ENCODE results near the gene NAA11. TPM values are rescaled to one million over a fixed set of nuclear protein-coding genes. Genes with fewer than 3 reads are reported as not detected.

NAA11 gene
- not detected in 2 replicates for total RNA-seq (2014; rRNA removed; shearing (Covaris generic))
- not detected in 2 replicates for total RNA-seq (2022)
- Bru-seq, nascent RNA = not detected
- not detected for BruChase-seq, experiment 1, labeled RNA remaining after a 6-hour chase
- not detected for BruChase-seq, experiment 2, labeled RNA remaining after a 2-hour chase
- long read RNA-seq = 0 reads

DNA sequence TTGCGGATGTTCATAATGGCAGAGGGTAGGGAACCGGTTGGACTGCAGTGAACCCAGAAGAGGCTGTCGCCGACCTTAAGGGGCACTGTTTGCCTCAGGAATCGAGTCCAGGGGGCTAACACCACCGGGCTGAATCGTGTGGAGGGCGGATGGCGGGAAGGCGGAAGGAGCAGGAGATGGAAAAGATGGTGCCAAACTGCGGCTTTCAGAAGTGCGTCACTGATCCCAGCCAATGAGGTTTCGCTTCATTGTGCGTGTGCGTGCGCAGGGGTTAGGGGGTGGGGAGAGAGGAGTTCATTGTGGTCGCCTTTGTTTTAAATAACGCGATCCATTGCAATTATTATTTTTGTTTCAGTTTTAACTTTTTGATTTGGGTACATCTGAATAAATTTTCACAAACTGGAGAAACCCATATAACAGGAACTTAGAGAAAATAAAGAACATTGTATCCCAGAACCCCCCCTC lies at the start of gene NAA11:
Gene NAA11, minus strand, starts transcription at position 198 of the 465 bp plus-strand sequence. Its CDS starts 184 bp downstream, at position 14.
- ChIA-PET POLR2A (no interaction called here), CTCF (ENCODE audit: unreplicated experiment) (no interaction called here)
- Histone ChIP-seq H3K9me2 (ENCODE audit: insufficient read depth, low read length) (no peaks in the 10 kb centered on the region), H3K4me1 (ENCODE audit: insufficient read depth, low read length, poor library complexity, severe bottlenecking) (no peaks in the 10 kb centered on the region), H2AFZ (ENCODE audit: low read length) (no peak within 1 kb of the TSS), H3K9me3 (ENCODE audit: low read length) (no peaks in the 10 kb centered on the region), H3K36me3 (ENCODE audit: insufficient read depth, low read length) (no peaks in the 10 kb centered on the region), H3K4me2 (ENCODE audit: low read length) (no peak within 1 kb of the TSS), H4K20me1 (ENCODE audit: insufficient read depth, low read length) (no peaks in the 10 kb centered on the region), H3K79me2 (ENCODE audit: insufficient read depth, low read depth, low read length) (no peaks in the 10 kb centered on the region), H3K27ac (ENCODE audit: low read depth, low read length, poor library complexity, severe bottlenecking) (no peak within 1 kb of the TSS), H3K4me3 (ENCODE audit: low read depth, low read length, poor library complexity, severe bottlenecking) (no peak within 1 kb of the TSS)
- no TSS peak for BruUV-seq (replicated peaks)
- no peak for TF ChIP-seq EZH2phosphoT487 (IDR thresholded peaks at IDR 0.05; ENCODE audit: borderline replicate concordance, low read depth, low read length)
- intact Hi-C loops (cut with micrococcal nuclease; ENCODE audit: unreplicated experiment) = no loop called here
- no peak for DNase-seq (ENCODE audit: low spot score)

GRCh38 chr4:79370026-79370425 lies 44.2 kb upstream of the NAA11 start:
- no peaks in the 10 kb centered on the region for H3K9me2 ChIP-seq (ENCODE audit: insufficient read depth, low read length)
- H3K4me3 ChIP-seq (ENCODE audit: low read depth, low read length, poor library complexity, severe bottlenecking) = no peak overlapping the region
- no peak for DNase-seq (ENCODE audit: low spot score)
- H4K20me1 ChIP-seq (ENCODE audit: insufficient read depth, low read length) = no peaks in the 10 kb centered on the region
- no peak overlapping the region for H3K4me2 ChIP-seq (ENCODE audit: low read length)
- POLR2A ChIA-PET = interaction anchor here (0.5 kb wide), 1 partner anchor 41 kb away, joined by 3 read pairs; no protein-coding TSS in a partner anchor
- no peaks in the 10 kb centered on the region for H3K79me2 ChIP-seq (ENCODE audit: insufficient read depth, low read depth, low read length)
- intact Hi-C loops (cut with micrococcal nuclease; ENCODE audit: unreplicated experiment) = no loop called here
- H3K27ac ChIP-seq (ENCODE audit: low read depth, low read length, poor library complexity, severe bottlenecking) = no peak overlapping the region
- no peaks in the 10 kb centered on the region for H3K36me3 ChIP-seq (ENCODE audit: insufficient read depth, low read length)
- no peaks in the 10 kb centered on the region for H3K9me3 ChIP-seq (ENCODE audit: low read length)
- no peaks in the 10 kb centered on the region for H3K4me1 ChIP-seq (ENCODE audit: insufficient read depth, low read length, poor library complexity, severe bottlenecking)
- H2AFZ ChIP-seq (ENCODE audit: low read length) = no peak overlapping the region
- TF ChIP-seq, protein P1, sequence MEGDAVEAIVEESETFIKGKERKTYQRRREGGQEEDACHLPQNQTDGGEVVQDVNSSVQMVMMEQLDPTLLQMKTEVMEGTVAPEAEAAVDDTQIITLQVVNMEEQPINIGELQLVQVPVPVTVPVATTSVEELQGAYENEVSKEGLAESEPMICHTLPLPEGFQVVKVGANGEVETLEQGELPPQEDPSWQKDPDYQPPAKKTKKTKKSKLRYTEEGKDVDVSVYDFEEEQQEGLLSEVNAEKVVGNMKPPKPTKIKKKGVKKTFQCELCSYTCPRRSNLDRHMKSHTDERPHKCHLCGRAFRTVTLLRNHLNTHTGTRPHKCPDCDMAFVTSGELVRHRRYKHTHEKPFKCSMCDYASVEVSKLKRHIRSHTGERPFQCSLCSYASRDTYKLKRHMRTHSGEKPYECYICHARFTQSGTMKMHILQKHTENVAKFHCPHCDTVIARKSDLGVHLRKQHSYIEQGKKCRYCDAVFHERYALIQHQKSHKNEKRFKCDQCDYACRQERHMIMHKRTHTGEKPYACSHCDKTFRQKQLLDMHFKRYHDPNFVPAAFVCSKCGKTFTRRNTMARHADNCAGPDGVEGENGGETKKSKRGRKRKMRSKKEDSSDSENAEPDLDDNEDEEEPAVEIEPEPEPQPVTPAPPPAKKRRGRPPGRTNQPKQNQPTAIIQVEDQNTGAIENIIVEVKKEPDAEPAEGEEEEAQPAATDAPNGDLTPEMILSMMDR (conservative IDR thresholded peaks at IDR 0.05; ENCODE audit: low read length) = no peak
- no peak for TF ChIP-seq EZH2phosphoT487 (IDR thresholded peaks at IDR 0.05; ENCODE audit: borderline replicate concordance, low read depth, low read length)
- CTCF ChIA-PET (ENCODE audit: unreplicated experiment) = no interaction called here
- BruUV-seq (replicated peaks) = no TSS peak

DNA sequence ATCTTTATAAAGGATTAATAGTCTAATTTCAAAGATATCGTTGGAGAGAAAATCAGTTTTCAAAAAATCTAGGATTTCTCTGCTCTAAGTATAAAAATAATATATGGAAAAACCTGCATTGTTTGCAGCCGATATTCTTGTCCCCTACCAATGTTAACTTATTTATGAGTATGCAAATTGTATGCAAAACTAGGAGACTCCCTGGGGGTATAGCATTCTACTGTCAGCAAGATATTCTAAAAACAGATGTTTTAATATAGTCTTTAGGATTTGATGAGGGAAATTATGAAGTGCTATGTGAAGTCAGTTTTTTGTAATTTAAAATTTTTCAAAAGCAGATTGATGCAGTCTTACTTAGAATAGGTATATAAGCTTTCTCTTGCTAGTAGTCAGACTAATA lies 41.2 kb upstream of the NAA11 start:
- Histone ChIP-seq H4K20me1 (ENCODE audit: insufficient read depth, low read length) (no peaks in the 10 kb centered on the region), H2AFZ (ENCODE audit: low read length) (no peak overlapping the region), H3K79me2 (ENCODE audit: insufficient read depth, low read depth, low read length) (no peaks in the 10 kb centered on the region), H3K4me2 (ENCODE audit: low read length) (no peak overlapping the region), H3K36me3 (ENCODE audit: insufficient read depth, low read length) (no peaks in the 10 kb centered on the region), H3K4me1 (ENCODE audit: insufficient read depth, low read length, poor library complexity, severe bottlenecking) (no peaks in the 10 kb centered on the region), H3K27ac (ENCODE audit: low read depth, low read length, poor library complexity, severe bottlenecking) (no peak overlapping the region), H3K9me3 (ENCODE audit: low read length) (no peaks in the 10 kb centered on the region), H3K4me3 (ENCODE audit: low read depth, low read length, poor library complexity, severe bottlenecking) (no peak overlapping the region), H3K9me2 (ENCODE audit: insufficient read depth, low read length) (no peaks in the 10 kb centered on the region)
- ChIA-PET POLR2A (no interaction called here), CTCF (ENCODE audit: unreplicated experiment) (no interaction called here)
- no peak for TF ChIP-seq EZH2phosphoT487 (IDR thresholded peaks at IDR 0.05; ENCODE audit: borderline replicate concordance, low read depth, low read length)
- TF ChIP-seq, protein P1 (conservative IDR thresholded peaks at IDR 0.05; ENCODE audit: low read length) = no peak
- DNase-seq (ENCODE audit: low spot score) = no peak
- BruUV-seq (replicated peaks) = no TSS peak
- intact Hi-C loops (cut with micrococcal nuclease; ENCODE audit: unreplicated experiment) = no loop called here
